Neural progenitor cell (in vitro differentiated cells): ENCODE data around the gene GFOD1. TPM values are rescaled to one million over a fixed set of nuclear protein-coding genes. Genes with fewer than 3 reads are reported as not detected.
"Not testable (repeated sequence)": the region's sequence is repeated elsewhere in the genome, so short reads cannot be mapped to it uniquely, and the experiment has no call there.

Experiments used
- DNase-seq: peaks from one replicate; pipeline ENCODE4 v3.0.0-alpha.2; 2016; ENCODE audit warnings: low spot score
- H2AFZ ChIP-seq: fragments of 200-600 bp; sonication (generic); replicated peaks from 2 replicates; pipeline ENCODE4 v1.6.1; 2016; ENCODE audit warnings: antibody characterized with exemption
- H3F3A ChIP-seq: fragments of 200-600 bp; sonication (generic); 2 replicates; pipeline ENCODE4 v1.6.1; 2016; ENCODE audit warnings: antibody characterized with exemption, low read depth
- H3K27ac ChIP-seq: fragments of 200-600 bp; sonication (generic); 2 replicates; pipeline ENCODE4 v1.5.1; 2016; ENCODE audit warnings: mild to moderate bottlenecking
- H3K27me3 ChIP-seq: fragments of 200-600 bp; sonication (generic); 2 replicates; pipeline ENCODE4 v1.6.1; 2016; ENCODE audit warnings: mild to moderate bottlenecking, moderate library complexity
- H3K36me3 ChIP-seq: fragments of 200-600 bp; sonication (generic); 2 replicates; pipeline ENCODE4 v1.5.1; 2016
- H3K4me1 ChIP-seq: fragments of 200-600 bp; sonication (generic); 2 replicates; pipeline ENCODE4 v1.6.1; 2016; ENCODE audit warnings: mixed run types
- H3K4me2 ChIP-seq: fragments of 200-600 bp; sonication (generic); 2 replicates; pipeline ENCODE4 v1.6.1; 2016
- H3K4me3 ChIP-seq: fragments of 200-600 bp; sonication (generic); 2 replicates; pipeline ENCODE4 v1.5.1; 2016
- H3K79me2 ChIP-seq: fragments of 200-600 bp; sonication (generic); 2 replicates; pipeline ENCODE4 v1.6.1; 2016; ENCODE audit warnings: low read depth
- H3K9ac ChIP-seq: fragments of 200-600 bp; sonication (generic); 2 replicates; pipeline ENCODE4 v1.6.1; 2016
- H3K9me3 ChIP-seq: fragments of 200-600 bp; sonication (generic); 2 replicates; pipeline ENCODE4 v1.5.1; 2016; ENCODE audit warnings: low read depth
- H4K20me1 ChIP-seq: fragments of 200-600 bp; sonication (generic); 2 replicates; pipeline ENCODE4 v1.6.1; 2016; ENCODE audit warnings: low read depth
- H3K27ac Mint-ChIP-seq: 3 replicates; pipeline ENCODE4 v1.8.0; 2021; ENCODE audit warnings: mixed read lengths
- H3K27me3 Mint-ChIP-seq: 2 replicates; pipeline ENCODE4 v1.8.0; 2022; ENCODE audit warnings: low read depth, mild to moderate bottlenecking, inconsistent platforms, moderate library complexity, mixed read lengths; ENCODE audit not compliant: insufficient read depth
- H3K36me3 Mint-ChIP-seq: 3 replicates; pipeline ENCODE4 v1.8.0; 2021; ENCODE audit warnings: mixed read lengths
- H3K4me1 Mint-ChIP-seq: 3 replicates; pipeline ENCODE4 v1.8.0; 2021; ENCODE audit warnings: mixed read lengths
- H3K4me3 Mint-ChIP-seq: 3 replicates; pipeline ENCODE4 v1.8.0; 2021; ENCODE audit warnings: mild to moderate bottlenecking, moderate library complexity, mixed read lengths
- H3K9me3 Mint-ChIP-seq: 3 replicates; pipeline ENCODE4 v1.8.0; 2020; ENCODE audit warnings: mixed read lengths
- CTCF ChIP-seq: fragments of 200-600 bp; sonication (generic); IDR thresholded peaks from 2 replicates; pipeline ENCODE4 v1.5.1; 2017; ENCODE audit warnings: antibody characterized with exemption, mild to moderate bottlenecking
- EZH2 ChIP-seq: fragments of 200-600 bp; sonication (generic); IDR thresholded peaks from 2 replicates; pipeline ENCODE4 v1.6.1; 2017; ENCODE audit warnings: antibody characterized with exemption, mild to moderate bottlenecking, moderate library complexity
- EZH2phosphoT487 ChIP-seq: fragments of 200-600 bp; sonication (generic); IDR thresholded peaks from 2 replicates; pipeline ENCODE4 v1.6.1; 2017; ENCODE audit warnings: antibody characterized with exemption
- total RNA-seq: library from RNA; depleted of rRNA; stranded (reverse); fragments of >200 nt; gene quantifications from 2 replicates; pipeline ENCODE4 v1.2.3, GENCODE V29; 2015; ENCODE audit warnings: low replicate concordance

GFOD1 gene
- total RNA-seq, 1 donor from 2014 or later, result 1.8 TPM

- H3K4me1 Mint-ChIP-seq, result no peaks in the 10 kb centered on the region
- TF ChIP-seq CTCF, result no peak
- TF ChIP-seq EZH2phosphoT487, result no peak
- no peak for TF ChIP-seq EZH2
- no peak overlapping the region for H3K4me3 Mint-ChIP-seq
- H3K27ac Mint-ChIP-seq, result no peak overlapping the region
- H3K4me3 ChIP-seq, result no peak overlapping the region
- no peaks in the 10 kb centered on the region for H3K27me3 ChIP-seq
- no peak overlapping the region for H3K9ac ChIP-seq
- H3K36me3 Mint-ChIP-seq, result no peaks in the 10 kb centered on the region
- peaks cover 5% of the 10 kb centered on the region for H3K9me3 Mint-ChIP-seq
- no peaks in the 10 kb centered on the region for H3K79me2 ChIP-seq
- H3K9me3 ChIP-seq, result no peaks in the 10 kb centered on the region
- H4K20me1 ChIP-seq, result no peaks in the 10 kb centered on the region
- H3K27me3 Mint-ChIP-seq, result peaks cover 5% of the 10 kb centered on the region
- no peak overlapping the region for H3K4me2 ChIP-seq
- no peaks in the 10 kb centered on the region for H3K36me3 ChIP-seq
- DNase-seq, result no peak
- no peaks in the 10 kb centered on the region for H3F3A ChIP-seq
- no peak overlapping the region for H3K27ac ChIP-seq
- no peaks in the 10 kb centered on the region for H3K4me1 ChIP-seq
- no peak overlapping the region for H2AFZ ChIP-seq
Measured at GRCh38 chr6:13513626-13514502, 26.5 kb upstream of the GFOD1 start.

GRCh38 chr6:13512900-13513299 is 25.5 kb upstream of the GFOD1 start:
- H3K27me3 ChIP-seq, result no peaks in the 10 kb centered on the region
- H3K4me3 ChIP-seq, result no peak overlapping the region
- TF ChIP-seq EZH2, result no peak
- TF ChIP-seq EZH2phosphoT487, result no peak
- no peak for TF ChIP-seq CTCF
- no peaks in the 10 kb centered on the region for H3K36me3 Mint-ChIP-seq
- no peaks in the 10 kb centered on the region for H3K36me3 ChIP-seq
- H3K27ac ChIP-seq, result no peak overlapping the region
- no peak for DNase-seq
- no peak overlapping the region for H3K9ac ChIP-seq
- H3K4me3 Mint-ChIP-seq, result no peak overlapping the region
- no peaks in the 10 kb centered on the region for H3F3A ChIP-seq
- H3K27me3 Mint-ChIP-seq, result peaks cover 5% of the 10 kb centered on the region
- H2AFZ ChIP-seq, result no peak overlapping the region
- H3K79me2 ChIP-seq, result no peaks in the 10 kb centered on the region
- no peak overlapping the region for H3K4me2 ChIP-seq
- no peaks in the 10 kb centered on the region for H3K9me3 ChIP-seq
- no peaks in the 10 kb centered on the region for H4K20me1 ChIP-seq
- no peak overlapping the region for H3K27ac Mint-ChIP-seq
- H3K9me3 Mint-ChIP-seq, result peaks cover 5% of the 10 kb centered on the region
- H3K4me1 ChIP-seq, result no peaks in the 10 kb centered on the region
- no peaks in the 10 kb centered on the region for H3K4me1 Mint-ChIP-seq

GRCh38 chr6:13511913-13512717 is 24.7 kb upstream of the GFOD1 start:
- no peaks in the 10 kb centered on the region for H3K9me3 ChIP-seq
- H3F3A ChIP-seq, result no peaks in the 10 kb centered on the region
- H3K27me3 ChIP-seq, result no peaks in the 10 kb centered on the region
- H3K36me3 Mint-ChIP-seq, result no peaks in the 10 kb centered on the region
- H2AFZ ChIP-seq, result no peak overlapping the region
- H3K4me1 ChIP-seq, result no peaks in the 10 kb centered on the region
- H3K9me3 Mint-ChIP-seq, result peaks cover 5% of the 10 kb centered on the region
- H3K4me2 ChIP-seq, result no peak overlapping the region
- no peak for TF ChIP-seq EZH2
- no peak for TF ChIP-seq CTCF
- TF ChIP-seq EZH2phosphoT487, result no peak
- H3K27me3 Mint-ChIP-seq, result peaks cover 5% of the 10 kb centered on the region
- no peak overlapping the region for H3K27ac Mint-ChIP-seq
- H3K9ac ChIP-seq, result no peak overlapping the region
- H4K20me1 ChIP-seq, result no peaks in the 10 kb centered on the region
- H3K36me3 ChIP-seq, result no peaks in the 10 kb centered on the region
- H3K4me1 Mint-ChIP-seq, result no peaks in the 10 kb centered on the region
- H3K79me2 ChIP-seq, result no peaks in the 10 kb centered on the region
- no peak overlapping the region for H3K4me3 Mint-ChIP-seq
- H3K27ac ChIP-seq, result no peak overlapping the region
- no peak for DNase-seq
- H3K4me3 ChIP-seq, result no peak overlapping the region

- not testable (repeated sequence) for H3K27ac ChIP-seq, H3K79me2 ChIP-seq, H3K4me1 ChIP-seq, H3F3A ChIP-seq, H3K36me3 ChIP-seq, H3K27ac Mint-ChIP-seq, H3K4me3 Mint-ChIP-seq, H3K27me3 Mint-ChIP-seq, H3K9ac ChIP-seq, DNase-seq, H3K4me2 ChIP-seq, H4K20me1 ChIP-seq, H3K4me1 Mint-ChIP-seq, H3K9me3 Mint-ChIP-seq, H3K36me3 Mint-ChIP-seq, H3K9me3 ChIP-seq, H3K4me3 ChIP-seq, H3K27me3 ChIP-seq, H2AFZ ChIP-seq
Measured at GRCh38 chr6:13511141-13511571, 23.8 kb upstream of the GFOD1 start.

- not testable (repeated sequence) for H3K27me3 Mint-ChIP-seq, H3K4me1 ChIP-seq, H3K27me3 ChIP-seq, H3K9ac ChIP-seq, H3K4me3 Mint-ChIP-seq, DNase-seq, H3K4me2 ChIP-seq, H3K36me3 ChIP-seq, H3K4me1 Mint-ChIP-seq, H3F3A ChIP-seq, H2AFZ ChIP-seq, H3K27ac ChIP-seq, H3K79me2 ChIP-seq, H3K9me3 ChIP-seq, H4K20me1 ChIP-seq, H3K36me3 Mint-ChIP-seq, H3K9me3 Mint-ChIP-seq, H3K4me3 ChIP-seq, H3K27ac Mint-ChIP-seq
Measured at GRCh38 chr6:13510433-13510832, 23.0 kb upstream of the GFOD1 start.
